B cell (primary cell): ENCODE measurements around the gene TCP1. TPM values are rescaled to one million over a fixed set of nuclear protein-coding genes. Genes with fewer than 3 reads are reported as not detected.
"Not testable (repeated sequence)": the region's sequence is repeated elsewhere in the genome, so short reads cannot be mapped to it uniquely, and the experiment has no call there.

Source experiments
- ATAC-seq: fragments of 200-7000 bp; cut with Tn5 transposase; one replicate; pipeline ENCODE4 v1.10.0; 2021; ENCODE audit warnings: low read depth, mild to moderate bottlenecking, moderate number of reproducible peaks, moderate library complexity
- CTCF ChIA-PET: fragments of 350-600 bp; sonication (Branson Sonifier 250); formaldehyde crosslinking; loops from one replicate; lab custom pipeline; 2021; ENCODE audit warnings: antibody characterized with exemption, inconsistent platforms; lab: Charles Lee
- POLR2A ChIA-PET: fragments of 350-600 bp; sonication (Branson Sonifier 250); formaldehyde crosslinking; loops from one replicate; lab custom pipeline; 2021; ENCODE audit warnings: antibody characterized with exemption; lab: Charles Lee
- DNase-seq: peaks from one replicate; pipeline ENCODE4 v3.0.0; 2013
- H2AFZ ChIP-seq: 2 replicates; pipeline ENCODE4 v1.6.1; 2012; ENCODE audit warnings: mild to moderate bottlenecking, low read depth, low read length; ENCODE audit not compliant: insufficient read depth, poor library complexity, severe bottlenecking
- H3K27ac ChIP-seq, 2 donors: 1 replicate in 1 of 2; 2 replicates in 1 of 2; pipeline ENCODE4 v1.5.1; 2012 to 2013; ENCODE audit warnings: low read length in 2 of 2, mild to moderate bottlenecking in 2 of 2, moderate library complexity in 1 of 2
- H3K27me3 ChIP-seq, 4 experiments: fragments of 200-600 bp in 1 of 4; sonication (generic) in 1 of 4; replicated peaks in 1 of 4; 1 replicate in 2 of 4; 2 replicates in 2 of 4; pipeline versions ENCODE4 v1.6.1 to v1.7.0; 2013 to 2016; ENCODE audit warnings: low read length in 3 of 4, mild to moderate bottlenecking in 2 of 4, mixed read lengths in 1 of 4, moderate library complexity in 1 of 4; ENCODE audit not compliant: insufficient read depth in 4 of 4, control insufficient read depth in 3 of 4; ENCODE audit errors: control extremely low read depth in 1 of 4
- H3K36me3 ChIP-seq, 2 experiments: replicated peaks in 1 of 2; 1 replicate in 1 of 2; 2 replicates in 1 of 2; pipeline versions ENCODE4 v1.6.1 to v1.7.1; 2013; ENCODE audit warnings: low read length in 1 of 2; ENCODE audit not compliant: insufficient read depth in 2 of 2, control insufficient read depth in 1 of 2; ENCODE audit errors: control extremely low read depth in 1 of 2, extremely low read depth in 1 of 2
- H3K4me1 ChIP-seq, 2 donors: fragments of 200-600 bp in 1 of 2; sonication (generic) in 1 of 2; 1 replicate in 1 of 2; 2 replicates in 1 of 2; pipeline versions ENCODE4 v1.5.1 to v1.6.1; 2013 to 2017; ENCODE audit warnings: low read length in 2 of 2; ENCODE audit not compliant: control insufficient read depth in 2 of 2, insufficient read depth in 2 of 2
- H3K4me2 ChIP-seq: replicated peaks from 2 replicates; pipeline ENCODE3; 2012; ENCODE audit warnings: mild to moderate bottlenecking, low read depth, low read length; ENCODE audit not compliant: poor library complexity, severe bottlenecking
- H3K4me3 ChIP-seq, 5 experiments: fragments of 200-600 bp in 1 of 5; sonication (generic) in 1 of 5; 1 replicate in 3 of 5; 2 replicates in 2 of 5; pipeline versions ENCODE4 v1.5.1 to v1.7.0; 2011 to 2016; ENCODE audit warnings: low read length in 4 of 5, mild to moderate bottlenecking in 4 of 5, low read depth in 2 of 5, control low read depth in 1 of 5, moderate library complexity in 1 of 5; ENCODE audit not compliant: insufficient read depth in 1 of 5; ENCODE audit errors: control extremely low read depth in 1 of 5, extremely low read depth in 1 of 5
- H3K79me2 ChIP-seq: fragments of 200-600 bp; sonication (generic); one replicate; pipeline ENCODE4 v1.6.0; 2016; ENCODE audit warnings: low read length; ENCODE audit not compliant: control insufficient read depth, insufficient read depth
- H3K9ac ChIP-seq: fragments of 200-600 bp; sonication (generic); 2 replicates; pipeline ENCODE4 v1.6.1; 2017; ENCODE audit warnings: mild to moderate bottlenecking, low read length, moderate library complexity
- H3K9me3 ChIP-seq, 3 donors: one replicate each; pipeline versions ENCODE4 v1.6.1 to v1.7.1; 2013; ENCODE audit warnings: low read length in 2 of 3; ENCODE audit not compliant: control insufficient read depth in 2 of 3, insufficient read depth in 1 of 3; ENCODE audit errors: control extremely low read depth in 1 of 3
- H4K20me1 ChIP-seq: 2 replicates; pipeline ENCODE4 v1.6.0; 2012; ENCODE audit warnings: mild to moderate bottlenecking, low read length; ENCODE audit not compliant: insufficient read depth, control insufficient read depth, poor library complexity, severe bottlenecking
- H3K27ac Mint-ChIP-seq: one replicate; pipeline ENCODE4 v1.8.0; 2021; ENCODE audit warnings: mixed read lengths
- H3K27me3 Mint-ChIP-seq: one replicate; pipeline ENCODE4 v1.8.0; 2021; ENCODE audit warnings: mixed read lengths
- H3K4me1 Mint-ChIP-seq: one replicate; pipeline ENCODE4 v1.8.0; 2021; ENCODE audit warnings: mixed read lengths
- H3K4me3 Mint-ChIP-seq: one replicate; pipeline ENCODE4 v1.8.0; 2021; ENCODE audit warnings: mixed read lengths
- H3K9me3 Mint-ChIP-seq: one replicate; pipeline ENCODE4 v1.8.0; 2022; ENCODE audit warnings: mixed read lengths; ENCODE audit not compliant: insufficient read depth
- EZH2 ChIP-seq: IDR thresholded peaks from 2 replicates; pipeline ENCODE4 v1.6.1; 2012; ENCODE audit warnings: borderline replicate concordance, low read depth, mild to moderate bottlenecking, moderate library complexity, low read length; ENCODE audit not compliant: insufficient read depth, poor library complexity, severe bottlenecking
- WGBS: methylation state at CpG from one replicate; pipeline ENCODE4 v1.1.5; 2013; ENCODE audit warnings: missing lambda C conversion rate; ENCODE audit not compliant: insufficient coverage; 5-methylcytosine and 5-hydroxymethylcytosine counted together
- intact Hi-C: fragments of 100-400 bp; cut with micrococcal nuclease; formaldehyde crosslinking; loops from one replicate; pipeline ENCODE4 v1.10.0; 2022
- polyA plus RNA-seq: library from polyadenylated mRNA; depleted of rRNA; stranded (reverse); fragments of >200 nt; gene quantifications from 2 replicates; pipeline ENCODE4 v1.2.3, GENCODE V29; 2012
- total RNA-seq, 2 donors: library from RNA; stranded (reverse); fragments of 120-200 nt in 1 of 2; gene quantifications; 1 replicate in 1 of 2; 2 replicates in 1 of 2; pipeline versions ENCODE4 v1.2.3 to v1.2.4, GENCODE V29; 2013 to 2022
- TF ChIP-seq, protein P1 (sequence below): fragments of 200-600 bp; IDR thresholded peaks from one replicate; pipeline ENCODE4 v1.8.0; 2022; ENCODE audit warnings: antibody characterized with exemption, mild to moderate bottlenecking

The TCP1 gene
- total and polyA plus RNA-seq, 2 donors (not counting 1 experiment from before 2014, with no cell fraction given): 63.8 to 137 TPM

DNA sequence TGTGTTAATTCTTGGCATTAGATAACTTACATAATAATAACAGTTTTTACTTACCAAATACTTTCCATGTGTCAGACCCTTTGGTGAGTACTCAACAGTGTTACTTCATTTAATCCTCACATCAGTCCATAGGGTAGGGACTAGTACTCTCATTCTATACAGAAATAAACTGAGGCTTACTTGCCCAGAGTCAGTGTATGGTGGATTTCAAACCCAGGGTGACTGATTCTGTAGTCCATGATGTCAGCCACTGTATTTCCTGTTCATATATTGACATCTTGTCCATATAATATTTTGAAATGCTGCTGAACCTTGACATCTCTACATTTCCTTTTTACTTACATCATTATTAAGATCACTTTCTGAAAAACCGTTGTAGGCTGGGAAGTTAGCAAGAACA lies 8.2 kb upstream of the TCP1 start:
- ATAC-seq: no peak
- ChIA-PET CTCF (no interaction called here), POLR2A (no interaction called here)
- H3K4me1 Mint-ChIP-seq: peaks cover 12% of the 10 kb centered on the region
- Histone ChIP-seq H3K4me1 (peaks cover 1 to 2% of the 10 kb centered on the region in 2 donors), H3K27me3 (no peaks in the 10 kb centered on the region), H3K9me3 (no peaks in the 10 kb centered on the region), H3K27ac (no peak overlapping the region), H3K4me3 (no peak overlapping the region), H3K9ac (no peak overlapping the region), H2AFZ (no peak overlapping the region), H3K79me2 (peaks cover 37% of the 10 kb centered on the region), H4K20me1 (peaks cover 25% of the 10 kb centered on the region), H3K4me2 (no peak overlapping the region), H3K36me3 (peaks cover 18 to 67% of the 10 kb centered on the region in 2 experiments)
- no peaks in the 10 kb centered on the region for H3K9me3 Mint-ChIP-seq
- H3K27ac Mint-ChIP-seq: no peak overlapping the region
- TF ChIP-seq, protein P1, sequence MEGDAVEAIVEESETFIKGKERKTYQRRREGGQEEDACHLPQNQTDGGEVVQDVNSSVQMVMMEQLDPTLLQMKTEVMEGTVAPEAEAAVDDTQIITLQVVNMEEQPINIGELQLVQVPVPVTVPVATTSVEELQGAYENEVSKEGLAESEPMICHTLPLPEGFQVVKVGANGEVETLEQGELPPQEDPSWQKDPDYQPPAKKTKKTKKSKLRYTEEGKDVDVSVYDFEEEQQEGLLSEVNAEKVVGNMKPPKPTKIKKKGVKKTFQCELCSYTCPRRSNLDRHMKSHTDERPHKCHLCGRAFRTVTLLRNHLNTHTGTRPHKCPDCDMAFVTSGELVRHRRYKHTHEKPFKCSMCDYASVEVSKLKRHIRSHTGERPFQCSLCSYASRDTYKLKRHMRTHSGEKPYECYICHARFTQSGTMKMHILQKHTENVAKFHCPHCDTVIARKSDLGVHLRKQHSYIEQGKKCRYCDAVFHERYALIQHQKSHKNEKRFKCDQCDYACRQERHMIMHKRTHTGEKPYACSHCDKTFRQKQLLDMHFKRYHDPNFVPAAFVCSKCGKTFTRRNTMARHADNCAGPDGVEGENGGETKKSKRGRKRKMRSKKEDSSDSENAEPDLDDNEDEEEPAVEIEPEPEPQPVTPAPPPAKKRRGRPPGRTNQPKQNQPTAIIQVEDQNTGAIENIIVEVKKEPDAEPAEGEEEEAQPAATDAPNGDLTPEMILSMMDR: no peak
- TF ChIP-seq EZH2: no peak
- WGBS: no CpG with 5 or more reads among the region's 1 CpG
- no peak for DNase-seq
- no peak overlapping the region for H3K4me3 Mint-ChIP-seq
- no peaks in the 10 kb centered on the region for H3K27me3 Mint-ChIP-seq
- intact Hi-C loops: no loop called here

DNA sequence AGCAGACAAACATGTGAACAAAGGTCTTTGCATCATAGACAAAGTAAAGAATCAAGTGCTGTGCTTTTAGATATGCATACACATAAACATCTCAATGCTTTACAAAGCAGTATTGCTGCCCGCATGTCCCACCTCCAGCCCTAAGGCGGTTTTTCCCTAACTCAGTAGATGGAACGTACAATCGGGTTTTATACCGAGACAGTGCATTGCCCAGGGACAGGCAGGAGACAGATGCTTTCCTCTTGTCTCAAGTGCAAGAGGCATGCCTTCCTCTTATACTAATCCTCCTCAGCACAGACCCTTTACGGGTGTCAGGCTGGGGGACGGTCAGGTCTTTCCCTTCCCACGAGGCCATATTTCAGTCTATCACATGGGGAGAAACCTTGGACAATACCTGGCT lies 5.6 kb upstream of the TCP1 start:
- intact Hi-C loops, H3K4me3 Mint-ChIP-seq, H3K9me3 Mint-ChIP-seq, H3K9me3 ChIP-seq, H2AFZ ChIP-seq, POLR2A ChIA-PET, CTCF ChIA-PET, H3K9ac ChIP-seq, ATAC-seq, DNase-seq, H3K4me2 ChIP-seq, H3K27ac ChIP-seq, H3K27me3 ChIP-seq, H3K27ac Mint-ChIP-seq, H3K27me3 Mint-ChIP-seq, H3K4me3 ChIP-seq: not testable (repeated sequence)
- H3K36me3 ChIP-seq: peaks cover 20 to 68% of the 10 kb centered on the region in 2 experiments
- peaks cover 19% of the 10 kb centered on the region in 2 donors for H3K4me1 ChIP-seq
- H3K4me1 Mint-ChIP-seq: peaks cover 30% of the 10 kb centered on the region
- H3K79me2 ChIP-seq: peaks cover 53% of the 10 kb centered on the region
- WGBS: 93% methylated on average over 6 of the region's 8 CpGs
- peaks cover 37% of the 10 kb centered on the region for H4K20me1 ChIP-seq
